Measurements from ENCODE around the gene ADAMTS4. TPM values are rescaled to one million over a fixed set of nuclear protein-coding genes. Genes with fewer than 3 reads are reported as not detected.

The ADAMTS4 gene
- polyA plus RNA-seq, 3 donors from 2014 or later = 0.10 to 0.29 TPM; not detected in 1

GRCh38 chr1:161215076-161215475 lies 16.2 kb upstream of the ADAMTS4 start, which contains the start of gene FCER1G:
FCER1G (plus strand) TSS chr1:161215295; CDS start chr1:161215322, 27 bp downstream.
- peaks cover 0 to 14% (median 11%) of the 10 kb centered on the region in 3 donors for H3K27me3 Mint-ChIP-seq (ENCODE audit: low read depth in 3 of 3)
- H3K4me1 Mint-ChIP-seq = peaks cover 63 to 71% of the 10 kb centered on the region in 2 donors
- peak within 1 kb of the TSS; percentile 96 to 100 (median 98) for H3K27ac Mint-ChIP-seq
- peak within 1 kb of the TSS; percentile 92 to 98 (median 97) for H3K4me3 Mint-ChIP-seq
- no peaks in the 10 kb centered on the region for H3K9me3 Mint-ChIP-seq
- peaks cover 26 to 62% (median 32%) of the 10 kb centered on the region in 3 donors for H3K36me3 Mint-ChIP-seq
- peak; percentile 45 to 50 (median 45) for DNase-seq

GRCh38 chr1:161214369-161214768 lies 15.5 kb upstream of the ADAMTS4 start:
- DNase-seq = no peak
- Mint-ChIP-seq H3K36me3 (peaks cover 30 to 62% (median 30%) of the 10 kb centered on the region in 3 donors), H3K4me3 (peak overlapping the region; percentile 92 to 98 (median 97)), H3K9me3 (no peaks in the 10 kb centered on the region), H3K27ac (peak overlapping the region; percentile 96 to 100 (median 98)), H3K27me3 (ENCODE audit: low read depth in 3 of 3) (peaks cover 0 to 14% (median 13%) of the 10 kb centered on the region in 3 donors), H3K4me1 (peaks cover 63 to 71% of the 10 kb centered on the region in 2 donors)

GRCh38 chr1:161209790-161210409 lies 11.0 kb upstream of the ADAMTS4 start:
- H3K27ac Mint-ChIP-seq = peak overlapping the region; percentile 56 to 95 (median 78)
- DNase-seq = peak; percentile 79 to 80 (median 80)
- H3K4me3 Mint-ChIP-seq = peak overlapping the region in 1 of 5 donors; percentile 10
- no peaks in the 10 kb centered on the region for H3K9me3 Mint-ChIP-seq
- H3K36me3 Mint-ChIP-seq = peaks cover 23 to 66% (median 37%) of the 10 kb centered on the region in 3 donors
- H3K4me1 Mint-ChIP-seq = peaks cover 40 to 55% of the 10 kb centered on the region in 2 donors
- peaks cover 0 to 2% (median under 1%) of the 10 kb centered on the region in 3 donors for H3K27me3 Mint-ChIP-seq (ENCODE audit: low read depth in 3 of 3)

- peaks cover 0 to 3% (median 0%) of the 10 kb centered on the region in 3 donors for H3K27me3 Mint-ChIP-seq (ENCODE audit: low read depth in 3 of 3)
- H3K27ac Mint-ChIP-seq = no peak overlapping the region
- H3K4me3 Mint-ChIP-seq = no peak overlapping the region
- peaks cover 13 to 51% (median 29%) of the 10 kb centered on the region in 3 donors for H3K36me3 Mint-ChIP-seq
- no peak for DNase-seq
- peaks cover 49 to 61% of the 10 kb centered on the region in 2 donors for H3K4me1 Mint-ChIP-seq
- no peaks in the 10 kb centered on the region for H3K9me3 Mint-ChIP-seq
These were observed 8.3 kb upstream of the ADAMTS4 start for GRCh38 chr1:161207173-161207572.

GRCh38 chr1:161206411-161207140 lies 7.7 kb upstream of the ADAMTS4 start:
- H3K36me3 Mint-ChIP-seq = peaks cover 13 to 45% (median 24%) of the 10 kb centered on the region in 3 donors

GRCh38 chr1:161201836-161202712 lies 3.2 kb upstream of the ADAMTS4 start, which contains the start of gene NDUFS2:
NDUFS2 (plus strand) TSS chr1:161202367; CDS start chr1:161202386, 19 bp downstream.
- H3K9me3 Mint-ChIP-seq = no peaks in the 10 kb centered on the region
- peaks cover 0 to 8% (median 5%) of the 10 kb centered on the region in 3 donors for H3K27me3 Mint-ChIP-seq (ENCODE audit: low read depth in 3 of 3)
- H3K4me1 Mint-ChIP-seq = peaks cover 64 to 67% of the 10 kb centered on the region in 2 donors
- peaks cover 6 to 27% (median 13%) of the 10 kb centered on the region in 3 donors for H3K36me3 Mint-ChIP-seq
- DNase-seq = peak; percentile 93 to 95 (median 94)
- H3K4me3 Mint-ChIP-seq = peak within 1 kb of the TSS; percentile 94 to 96 (median 94)
- H3K27ac Mint-ChIP-seq = peak within 1 kb of the TSS; percentile 96 to 98 (median 98)

More at GRCh38 chr1:161206411-161207140, 7.7 kb upstream of the ADAMTS4 start:
- Mint-ChIP-seq H3K4me1 (peaks cover 54 to 67% of the 10 kb centered on the region in 2 donors), H3K27me3 (ENCODE audit: low read depth in 3 of 3) (peaks cover 0 to 6% (median 0%) of the 10 kb centered on the region in 3 donors), H3K9me3 (no peaks in the 10 kb centered on the region), H3K4me3 (no peak overlapping the region), H3K27ac (peak overlapping the region in 2 of 6 donors; percentile 34 to 35)
- no peak for DNase-seq

GRCh38 chr1:161200992-161201835 lies 2.4 kb upstream of the ADAMTS4 start:
- DNase-seq = no peak
- Mint-ChIP-seq H3K27me3 (ENCODE audit: low read depth in 3 of 3) (peaks cover 0 to 8% (median 5%) of the 10 kb centered on the region in 3 donors), H3K4me3 (peak overlapping the region; percentile 94 to 96 (median 94)), H3K9me3 (no peaks in the 10 kb centered on the region), H3K4me1 (peaks cover 62 to 73% of the 10 kb centered on the region in 2 donors), H3K27ac (peak overlapping the region; percentile 96 to 98 (median 98)), H3K36me3 (peaks cover 6 to 20% (median 10%) of the 10 kb centered on the region in 3 donors)

GRCh38 chr1:161200421-161200991 lies 1.7 kb upstream of the ADAMTS4 start:
- DNase-seq = no peak
- H3K9me3 Mint-ChIP-seq = no peaks in the 10 kb centered on the region
- peaks cover 6 to 14% (median 7%) of the 10 kb centered on the region in 3 donors for H3K36me3 Mint-ChIP-seq
- H3K27ac Mint-ChIP-seq = peak overlapping the region; percentile 83 to 98 (median 96)
- H3K4me3 Mint-ChIP-seq = peak overlapping the region in 4 of 5 donors; percentile 3 to 94 (median 48)
- H3K4me1 Mint-ChIP-seq = peaks cover 62 to 75% of the 10 kb centered on the region in 2 donors
- H3K27me3 Mint-ChIP-seq (ENCODE audit: low read depth in 3 of 3) = peaks cover 0 to 8% (median 5%) of the 10 kb centered on the region in 3 donors

- Mint-ChIP-seq H3K9me3 (no peaks in the 10 kb centered on the region), H3K4me1 (peaks cover 63 to 76% of the 10 kb centered on the region in 2 donors), H3K36me3 (peaks cover 6 to 10% (median 7%) of the 10 kb centered on the region in 3 donors), H3K27ac (peak overlapping the region in 4 of 6 donors; percentile 83 to 98 (median 96)), H3K4me3 (peak overlapping the region in 2 of 5 donors; percentile 5 to 44), H3K27me3 (ENCODE audit: low read depth in 3 of 3) (peaks cover 0 to 8% (median 5%) of the 10 kb centered on the region in 3 donors)
- DNase-seq = no peak
These were observed 769 bp upstream of the ADAMTS4 start for GRCh38 chr1:161199506-161200139.

- H3K4me3 Mint-ChIP-seq = no peak overlapping the region
- peaks cover 0 to 8% (median 5%) of the 10 kb centered on the region in 3 donors for H3K27me3 Mint-ChIP-seq (ENCODE audit: low read depth in 3 of 3)
- DNase-seq = no peak
- H3K4me1 Mint-ChIP-seq = peaks cover 63 to 73% of the 10 kb centered on the region in 2 donors
- H3K27ac Mint-ChIP-seq = peak overlapping the region in 1 of 6 donors; percentile 41
- H3K36me3 Mint-ChIP-seq = peaks cover 0 to 3% (median 0%) of the 10 kb centered on the region in 3 donors
- no peaks in the 10 kb centered on the region for H3K9me3 Mint-ChIP-seq
These were observed 509 bp downstream of the ADAMTS4 start for GRCh38 chr1:161198194-161198896.

GRCh38 chr1:161197560-161198193 lies 1.2 kb downstream of the ADAMTS4 start:
- Mint-ChIP-seq H3K27ac (peak overlapping the region in 1 of 6 donors; percentile 31), H3K4me1 (peaks cover 63 to 75% of the 10 kb centered on the region in 2 donors), H3K4me3 (no peak overlapping the region), H3K36me3 (peaks cover 0 to 3% (median 0%) of the 10 kb centered on the region in 3 donors), H3K9me3 (no peaks in the 10 kb centered on the region), H3K27me3 (ENCODE audit: low read depth in 3 of 3) (peaks cover 0 to 8% (median 5%) of the 10 kb centered on the region in 3 donors)
- DNase-seq = no peak
